NB4 (cell line): ENCODE data around the gene AGO4.
"Not testable (repeated sequence)": the region's sequence is repeated elsewhere in the genome, so short reads cannot be mapped to it uniquely, and the experiment has no call there.

Experiments
- DNase-seq: peaks from one replicate; pipeline ENCODE4 v3.0.0; 2010; ENCODE audit warnings: low read depth
- H3K4me3 ChIP-seq: one replicate; pipeline ENCODE4 v1.5.1; 2011; ENCODE audit warnings: mild to moderate bottlenecking, low read depth, low read length, moderate library complexity
- CTCF ChIP-seq: IDR thresholded peaks from one replicate; pipeline ENCODE4 v1.5.1; 2012; ENCODE audit warnings: low read depth, low read length
- MYC ChIP-seq: IDR thresholded peaks from 2 replicates; pipeline ENCODE4 v1.6.1; 2011; ENCODE audit warnings: low read depth, low read length
- POLR2A ChIP-seq: IDR thresholded peaks from 2 replicates; pipeline ENCODE4 v1.6.1; 2011; ENCODE audit warnings: mild to moderate bottlenecking; ENCODE audit not compliant: insufficient read length; ENCODE audit errors: extremely low read depth
- TF ChIP-seq, protein P1 (sequence below): IDR thresholded peaks from 2 replicates; pipeline ENCODE4 v1.6.1; 2011; ENCODE audit warnings: low read depth, low read length

Gene AGO4

DNA sequence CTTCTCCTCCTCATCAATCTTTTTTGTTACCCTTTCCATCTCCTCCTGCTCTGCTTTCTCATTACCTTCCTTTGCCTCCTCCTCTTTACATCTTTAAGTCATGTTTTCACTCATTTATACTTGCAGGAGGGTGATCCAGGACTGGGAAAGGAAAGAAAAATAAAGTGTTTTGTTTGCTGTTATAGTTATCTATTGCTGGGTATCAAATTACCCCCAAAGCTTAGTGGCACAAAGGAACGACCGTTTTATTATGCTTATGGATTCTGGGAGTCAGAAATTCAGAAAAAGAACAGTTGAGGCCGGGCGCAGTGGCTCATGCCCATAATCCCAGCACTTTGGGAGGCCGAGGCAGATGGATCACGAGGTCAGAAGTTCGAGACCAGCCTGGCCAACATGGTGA is 12.5 kb upstream of the AGO4 start:
- no peak overlapping the region for H3K4me3 ChIP-seq
- TF ChIP-seq CTCF: no peak
- TF ChIP-seq, protein P1, sequence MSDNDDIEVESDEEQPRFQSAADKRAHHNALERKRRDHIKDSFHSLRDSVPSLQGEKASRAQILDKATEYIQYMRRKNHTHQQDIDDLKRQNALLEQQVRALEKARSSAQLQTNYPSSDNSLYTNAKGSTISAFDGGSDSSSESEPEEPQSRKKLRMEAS: no peak
- no peak for DNase-seq

GRCh38 chr1:35797380-35797779 is 10.4 kb upstream of the AGO4 start:
- DNase-seq: no peak
- TF ChIP-seq CTCF: no peak
- TF ChIP-seq MYC: no peak
- no peak for TF ChIP-seq POLR2A
- TF ChIP-seq, protein P1: no peak
- no peak overlapping the region for H3K4me3 ChIP-seq

GRCh38 chr1:35798019-35798418 is 9.8 kb upstream of the AGO4 start:
- not testable (repeated sequence) for DNase-seq, H3K4me3 ChIP-seq

DNA sequence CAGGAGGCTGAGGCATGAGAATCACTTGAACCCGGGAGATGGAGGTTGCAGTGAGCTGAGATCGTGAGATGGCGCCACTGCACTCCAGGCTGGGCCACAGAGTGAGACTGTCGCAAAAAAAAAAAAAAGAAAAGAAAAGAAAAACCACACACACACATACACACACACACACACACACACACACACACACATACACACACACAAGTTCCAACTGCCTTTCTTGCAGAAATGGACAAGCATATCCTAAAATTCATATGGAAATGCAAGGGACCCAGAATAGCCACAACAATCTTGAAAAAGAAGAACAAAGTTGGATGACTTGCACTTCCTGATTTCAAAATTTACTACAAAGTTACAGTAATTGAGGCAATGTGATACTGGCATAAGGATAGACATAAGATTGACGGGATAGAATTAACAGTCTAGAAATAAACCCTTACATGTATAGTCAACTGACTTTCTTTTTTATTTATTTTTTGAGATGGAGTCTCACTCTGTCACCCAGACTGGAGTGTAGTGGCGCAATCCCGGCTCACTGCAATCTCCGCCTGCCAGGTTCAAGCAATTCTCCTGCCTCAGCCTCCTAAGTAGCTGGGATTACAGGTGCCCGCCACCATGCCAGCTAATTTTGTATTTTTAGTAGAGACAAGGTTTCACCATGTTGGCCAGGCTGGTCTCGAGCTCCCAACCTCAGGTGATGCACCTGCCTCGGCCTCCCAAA is 7.5 kb upstream of the AGO4 start:
- peak; percentile 75 for DNase-seq
- not testable (repeated sequence) for H3K4me3 ChIP-seq

- peak; percentile 51 for DNase-seq
- TF ChIP-seq CTCF (no peak), MYC (no peak), POLR2A (no peak)
- TF ChIP-seq, protein P1: no peak
- H3K4me3 ChIP-seq: peak overlapping the region; percentile 69
Measured at GRCh38 chr1:35808450-35809113, 766 bp downstream of the AGO4 start.

- TF ChIP-seq POLR2A (no peak), MYC (no peak), CTCF (no peak)
- TF ChIP-seq, protein P1: no peak
- no peak for DNase-seq
- peak overlapping the region; percentile 69 for H3K4me3 ChIP-seq
Measured at GRCh38 chr1:35809114-35810095, 1.6 kb downstream of the AGO4 start.
